ENCODE data around the gene EGFL7.

GRCh38 chr9:136718345-136719194 lies 55.9 kb downstream of the EGFL7 start:
- TF ChIP-seq BHLHE40 (IDR thresholded peaks at IDR 0.05; ENCODE audit: borderline replicate concordance) (no peak), TARDBP (IDR thresholded peaks at IDR 0.05) (no peak), SP1 (IDR thresholded peaks at IDR 0.05) (no peak), NFRKB (IDR thresholded peaks at IDR 0.05) (no peak), L3MBTL2 (conservative IDR thresholded peaks at IDR 0.05) (no peak), ELF4 (IDR thresholded peaks at IDR 0.05) (no peak), ZNF384 (IDR thresholded peaks at IDR 0.05) (no peak), FOXA1 (IDR thresholded peaks at IDR 0.05) (no peak), FOXM1 (IDR thresholded peaks at IDR 0.05; ENCODE audit: borderline replicate concordance) (no peak), CTBP1 (IDR thresholded peaks at IDR 0.05; ENCODE audit: borderline replicate concordance) (no peak)

All from HEK293T (cell line).